Nephron progenitor cell (in vitro differentiated cells): ENCODE data around the gene ARSJ.
A peak's percentile ranks its signal among the peaks of the same experiment; 100 is the strongest.

Experiments used
- DNase-seq: peaks from one replicate; pipeline ENCODE4 v3.0.0; 2021
- H3K27ac Mint-ChIP-seq: 2 replicates; pipeline ENCODE4 v1.8.0; 2021; ENCODE audit warnings: mild to moderate bottlenecking, moderate library complexity, mixed read lengths
- H3K27me3 Mint-ChIP-seq: 2 replicates; pipeline ENCODE4 v1.8.0; 2021; ENCODE audit warnings: mild to moderate bottlenecking, low read depth, mixed read lengths; ENCODE audit not compliant: poor library complexity
- H3K36me3 Mint-ChIP-seq: 2 replicates; pipeline ENCODE4 v1.8.0; 2021; ENCODE audit warnings: low read depth, mixed read lengths
- H3K4me1 Mint-ChIP-seq: 2 replicates; pipeline ENCODE4 v1.8.0; 2021; ENCODE audit warnings: mixed read lengths
- H3K4me3 Mint-ChIP-seq: 2 replicates; pipeline ENCODE4 v1.8.0; 2021; ENCODE audit warnings: mild to moderate bottlenecking, moderate library complexity, mixed read lengths
- H3K9me3 Mint-ChIP-seq: 2 replicates; pipeline ENCODE4 v1.8.0; 2021; ENCODE audit warnings: mild to moderate bottlenecking, moderate library complexity, mixed read lengths
- CTCF ChIP-seq: fragments of 200-600 bp; sonication (generic); IDR thresholded peaks from 2 replicates; pipeline ENCODE4 v1.5.0; 2021; ENCODE audit warnings: antibody characterized with exemption

The ARSJ gene

GRCh38 chr4:113899271-113900070, 80.0 kb downstream of the ARSJ start:
- H3K4me1 Mint-ChIP-seq: no peaks in the 10 kb centered on the region
- no peak overlapping the region for H3K4me3 Mint-ChIP-seq
- DNase-seq: no peak
- TF ChIP-seq CTCF: no peak
- no peaks in the 10 kb centered on the region for H3K27me3 Mint-ChIP-seq
- no peak overlapping the region for H3K27ac Mint-ChIP-seq
- H3K9me3 Mint-ChIP-seq: no peaks in the 10 kb centered on the region
- H3K36me3 Mint-ChIP-seq: no peaks in the 10 kb centered on the region

GRCh38 chr4:113893546-113893945, 85.9 kb downstream of the ARSJ start:
- Mint-ChIP-seq H3K27ac (no peak overlapping the region), H3K4me3 (no peak overlapping the region), H3K9me3 (no peaks in the 10 kb centered on the region), H3K27me3 (no peaks in the 10 kb centered on the region), H3K36me3 (no peaks in the 10 kb centered on the region), H3K4me1 (no peaks in the 10 kb centered on the region)
- peak; percentile 6 for TF ChIP-seq CTCF
- DNase-seq: no peak

- Mint-ChIP-seq H3K4me1 (no peaks in the 10 kb centered on the region), H3K9me3 (no peaks in the 10 kb centered on the region), H3K27me3 (no peaks in the 10 kb centered on the region), H3K27ac (no peak overlapping the region), H3K36me3 (no peaks in the 10 kb centered on the region), H3K4me3 (no peak overlapping the region)
- DNase-seq: no peak
- TF ChIP-seq CTCF: no peak
Observed at GRCh38 chr4:113888006-113888405, 91.4 kb downstream of the ARSJ start.

GRCh38 chr4:113885291-113885690, 94.2 kb downstream of the ARSJ start:
- Mint-ChIP-seq H3K4me3 (no peak overlapping the region), H3K27ac (no peak overlapping the region), H3K4me1 (no peaks in the 10 kb centered on the region), H3K36me3 (no peaks in the 10 kb centered on the region), H3K9me3 (no peaks in the 10 kb centered on the region), H3K27me3 (peaks cover 3% of the 10 kb centered on the region)
- no peak for TF ChIP-seq CTCF
- DNase-seq: no peak

- H3K27me3 Mint-ChIP-seq: peaks cover 4% of the 10 kb centered on the region
- no peak overlapping the region for H3K27ac Mint-ChIP-seq
- TF ChIP-seq CTCF: no peak
- no peaks in the 10 kb centered on the region for H3K4me1 Mint-ChIP-seq
- H3K9me3 Mint-ChIP-seq: no peaks in the 10 kb centered on the region
- H3K36me3 Mint-ChIP-seq: no peaks in the 10 kb centered on the region
- DNase-seq: no peak
- H3K4me3 Mint-ChIP-seq: no peak overlapping the region
Observed at GRCh38 chr4:113884655-113885054, 94.8 kb downstream of the ARSJ start.

GRCh38 chr4:113882668-113883067, 96.8 kb downstream of the ARSJ start:
- no peaks in the 10 kb centered on the region for H3K36me3 Mint-ChIP-seq
- H3K27me3 Mint-ChIP-seq: peaks cover 6% of the 10 kb centered on the region
- H3K4me1 Mint-ChIP-seq: peaks cover 9% of the 10 kb centered on the region
- no peak for TF ChIP-seq CTCF
- no peak for DNase-seq
- no peak overlapping the region for H3K27ac Mint-ChIP-seq
- no peak overlapping the region for H3K4me3 Mint-ChIP-seq
- H3K9me3 Mint-ChIP-seq: no peaks in the 10 kb centered on the region
